HEK293 (cell line): ENCODE results near the gene ANO2.

ENCODE experiments used
- CTCF ChIA-PET: fragments of 350-600 bp; formaldehyde crosslinking; extraction: SDS; loops from one replicate; lab custom pipeline; 2021; ENCODE audit warnings: antibody characterized with exemption; lab: Yijun Ruan, JAX
- POLR2A ChIA-PET: fragments of 300-600 bp; formaldehyde crosslinking; extraction: SDS; loops from one replicate; lab custom pipeline; 2020; ENCODE audit warnings: antibody characterized with exemption, inconsistent platforms; lab: Yijun Ruan, JAX
- H3K27ac ChIP-seq: fragments of 200-500 bp; sonication (Bioruptor generic); 2 replicates; pipeline ENCODE4 v1.5.1; 2014; ENCODE audit warnings: low read depth, low read length, control low read depth, inconsistent platforms; ENCODE audit errors: extremely low read depth
- H3K36me3 ChIP-seq, 2 experiments: fragments of 200-500 bp in 1 of 2; sonication (Bioruptor generic) in 1 of 2; 1 replicate in 1 of 2; 2 replicates in 1 of 2; pipeline ENCODE4 v1.5.1; 2014 to 2017; ENCODE audit warnings: inconsistent platforms in 2 of 2, low read length in 2 of 2; ENCODE audit not compliant: control insufficient read depth in 2 of 2, insufficient read depth in 1 of 2
- H3K4me1 ChIP-seq: fragments of 200-500 bp; sonication (Bioruptor generic); 2 replicates; pipeline ENCODE4 v1.5.1; 2014; ENCODE audit warnings: mild to moderate bottlenecking, low read length, inconsistent platforms; ENCODE audit not compliant: control insufficient read depth, insufficient read depth
- H3K4me3 ChIP-seq: 2 replicates; pipeline ENCODE4 v1.5.1; 2011; ENCODE audit warnings: low read depth, mild to moderate bottlenecking, control low read depth, low read length, moderate library complexity
- H3K9me3 ChIP-seq: fragments of 200-500 bp; sonication (Bioruptor generic); 2 replicates; pipeline ENCODE4 v1.5.1; 2014; ENCODE audit warnings: low read depth, low read length, inconsistent platforms; ENCODE audit not compliant: control insufficient read depth, insufficient read depth
- BCL11B ChIP-seq: fragments of 450-650 bp; formaldehyde crosslinking; IDR thresholded peaks from 2 replicates; pipeline ENCODE4 v1.5.1; 2016; ENCODE audit warnings: low read depth, missing biosample characterization, missing genetic modification characterization
- CTCF ChIP-seq: fragments of 450-650 bp; formaldehyde crosslinking; IDR thresholded peaks from 2 replicates; pipeline ENCODE4 v1.5.1; 2016; ENCODE audit warnings: missing biosample characterization, missing genetic modification characterization
- TSHZ1 ChIP-seq: fragments of 450-650 bp; formaldehyde crosslinking; IDR thresholded peaks from 2 replicates; pipeline ENCODE4 v1.5.1; 2016; ENCODE audit warnings: missing biosample characterization, missing genetic modification characterization, borderline replicate concordance
- ZBTB48 ChIP-seq: fragments of 450-650 bp; formaldehyde crosslinking; IDR thresholded peaks from 2 replicates; pipeline ENCODE4 v1.5.1; 2016; ENCODE audit warnings: missing biosample characterization, missing genetic modification characterization
- ZBTB8A ChIP-seq: fragments of 450-650 bp; formaldehyde crosslinking; IDR thresholded peaks from 2 replicates; pipeline ENCODE4 v1.5.1; 2016; ENCODE audit warnings: missing biosample characterization, missing genetic modification characterization
- ZEB2 ChIP-seq: fragments of 450-650 bp; formaldehyde crosslinking; IDR thresholded peaks from 2 replicates; pipeline ENCODE4 v1.5.1; 2016; ENCODE audit warnings: missing biosample characterization, missing genetic modification characterization
- ZFHX2 ChIP-seq: fragments of 450-650 bp; formaldehyde crosslinking; conservative IDR thresholded peaks from 2 replicates; pipeline ENCODE4 v1.5.1; 2016; ENCODE audit warnings: missing biosample characterization, missing genetic modification characterization
- ZFP37 ChIP-seq: fragments of 450-650 bp; formaldehyde crosslinking; IDR thresholded peaks from 2 replicates; pipeline ENCODE4 v1.5.1; 2016; ENCODE audit warnings: missing biosample characterization, missing genetic modification characterization
- ZNF10 ChIP-seq: fragments of 450-650 bp; formaldehyde crosslinking; IDR thresholded peaks from 2 replicates; pipeline ENCODE4 v1.5.1; 2017; ENCODE audit warnings: missing biosample characterization, missing genetic modification characterization
- ZNF112 ChIP-seq: fragments of 450-650 bp; formaldehyde crosslinking; IDR thresholded peaks from 2 replicates; pipeline ENCODE4 v1.5.0; 2017; ENCODE audit warnings: missing biosample characterization, missing genetic modification characterization
- ZNF114 ChIP-seq: fragments of 450-650 bp; formaldehyde crosslinking; IDR thresholded peaks from 2 replicates; pipeline ENCODE4 v1.5.0; 2017; ENCODE audit warnings: missing biosample characterization, missing genetic modification characterization
- ZNF175 ChIP-seq: fragments of 450-650 bp; formaldehyde crosslinking; IDR thresholded peaks from 2 replicates; pipeline ENCODE4 v1.5.1; 2016; ENCODE audit warnings: missing biosample characterization, missing genetic modification characterization
- ZNF311 ChIP-seq: fragments of 450-650 bp; formaldehyde crosslinking; IDR thresholded peaks from 2 replicates; pipeline ENCODE4 v1.5.1; 2017; ENCODE audit warnings: missing biosample characterization, missing genetic modification characterization, borderline replicate concordance
- ZNF341 ChIP-seq: fragments of 450-650 bp; formaldehyde crosslinking; IDR thresholded peaks from 2 replicates; pipeline ENCODE4; 2016; ENCODE audit warnings: low read depth, missing biosample characterization, missing genetic modification characterization
- ZNF544 ChIP-seq: fragments of 450-650 bp; formaldehyde crosslinking; IDR thresholded peaks from 2 replicates; pipeline ENCODE4 v1.5.0; 2017; ENCODE audit warnings: missing biosample characterization, missing genetic modification characterization
- ZNF658 ChIP-seq: fragments of 450-650 bp; formaldehyde crosslinking; IDR thresholded peaks from 2 replicates; pipeline ENCODE4; 2016; ENCODE audit warnings: missing biosample characterization, missing genetic modification characterization
- ZNF776 ChIP-seq: fragments of 450-650 bp; formaldehyde crosslinking; IDR thresholded peaks from 2 replicates; pipeline ENCODE4 v1.5.0; 2017; ENCODE audit warnings: missing biosample characterization, missing genetic modification characterization, borderline replicate concordance
- ZNF785 ChIP-seq: fragments of 450-650 bp; formaldehyde crosslinking; IDR thresholded peaks from 2 replicates; pipeline ENCODE4 v1.5.1; 2016; ENCODE audit warnings: missing biosample characterization, missing genetic modification characterization
- ZNF837 ChIP-seq: fragments of 450-650 bp; formaldehyde crosslinking; IDR thresholded peaks from 2 replicates; pipeline ENCODE4 v1.5.1; 2016; ENCODE audit warnings: missing biosample characterization, missing genetic modification characterization
- ZXDB ChIP-seq: fragments of 450-650 bp; formaldehyde crosslinking; IDR thresholded peaks from 2 replicates; pipeline ENCODE4 v1.5.1; 2016; ENCODE audit warnings: missing biosample characterization, missing genetic modification characterization
- TF ChIP-seq, protein P1 (sequence below): fragments of 450-650 bp; formaldehyde crosslinking; IDR thresholded peaks from 2 replicates; pipeline ENCODE4 v1.5.1; 2017; ENCODE audit warnings: missing biosample characterization, mild to moderate bottlenecking, missing genetic modification characterization, moderate library complexity
- TF ChIP-seq, protein P2 (sequence below): fragments of 450-650 bp; formaldehyde crosslinking; IDR thresholded peaks from 2 replicates; pipeline ENCODE4 v1.5.1; 2016; ENCODE audit warnings: missing biosample characterization, missing genetic modification characterization

ANO2 gene

DNA sequence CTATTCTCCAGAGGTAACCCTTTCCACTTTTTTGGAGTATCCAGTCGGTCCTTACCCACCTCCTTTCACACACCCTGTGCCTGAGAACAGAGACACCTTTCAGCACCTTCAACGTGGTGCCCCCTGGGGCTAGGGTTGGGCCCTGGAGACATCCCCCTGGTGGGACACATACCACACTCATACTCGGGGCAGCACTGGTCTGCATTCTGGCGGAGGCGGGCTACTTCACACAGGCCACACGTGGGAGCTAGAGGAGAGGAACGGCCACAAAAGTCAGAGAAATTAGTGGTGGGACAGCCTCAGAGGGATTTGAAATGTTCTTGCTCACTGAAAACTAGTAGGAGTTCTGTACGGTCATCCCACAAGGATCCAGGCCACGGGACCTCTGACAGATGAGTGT is 39.8 kb upstream of the ANO2 start (continued):
- TF ChIP-seq ZNF112 (tag by site-specific recombination), result no peak
- no peak for TF ChIP-seq ZBTB48
- TF ChIP-seq ZEB2 (tag by site-specific recombination), result no peak
- TF ChIP-seq ZNF837, result no peak
- TF ChIP-seq ZFP37 (tag by site-specific recombination), result no peak
- no peak for TF ChIP-seq ZFHX2
- no peak for TF ChIP-seq CTCF
- no peak for TF ChIP-seq ZNF311 (tag by site-specific recombination)
- no peak for TF ChIP-seq ZNF175
- TF ChIP-seq ZNF785, result no peak
- TF ChIP-seq ZBTB8A (tag by site-specific recombination), result no peak
- TF ChIP-seq ZNF10 (tag by site-specific recombination), result no peak

DNA sequence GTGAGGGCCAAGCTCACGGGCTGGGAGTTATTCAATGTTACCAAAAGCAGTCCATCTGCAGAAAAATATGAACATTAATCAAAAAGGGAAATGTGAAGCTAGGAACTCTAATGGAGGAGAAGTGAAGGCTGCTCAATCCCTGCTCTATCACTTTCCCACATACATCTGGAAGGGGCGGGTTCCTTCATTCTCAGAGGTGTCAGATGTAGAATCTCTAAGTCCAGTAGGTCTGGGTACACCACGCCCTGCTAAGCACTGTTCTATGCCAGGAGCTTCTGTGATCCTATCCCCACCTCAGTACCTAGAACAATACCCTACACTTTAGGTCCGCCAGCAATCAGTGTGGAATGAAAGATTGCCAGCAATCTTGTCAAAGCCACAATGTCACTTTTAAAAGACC is 37.0 kb upstream of the ANO2 start:
- ChIA-PET POLR2A (no interaction called here), CTCF (interaction anchor here (0.5 to 7.1 kb wide), 6 partner anchors 8 to 124 kb away, joined by 3 to 56 read pairs (median 4); no protein-coding TSS in a partner anchor)
- Histone ChIP-seq H3K4me1 (no peaks in the 10 kb centered on the region), H3K27ac (no peak overlapping the region), H3K9me3 (no peaks in the 10 kb centered on the region), H3K36me3 (no peaks in the 10 kb centered on the region), H3K4me3 (no peak overlapping the region)
- TF ChIP-seq ZNF776 (no peak), ZXDB (tag by site-specific recombination) (no peak), TSHZ1 (tag by site-specific recombination) (no peak), ZNF544 (tag by site-specific recombination) (no peak), ZNF114 (tag by site-specific recombination) (no peak), BCL11B (tag by site-specific recombination) (no peak)
- TF ChIP-seq, protein P1, sequence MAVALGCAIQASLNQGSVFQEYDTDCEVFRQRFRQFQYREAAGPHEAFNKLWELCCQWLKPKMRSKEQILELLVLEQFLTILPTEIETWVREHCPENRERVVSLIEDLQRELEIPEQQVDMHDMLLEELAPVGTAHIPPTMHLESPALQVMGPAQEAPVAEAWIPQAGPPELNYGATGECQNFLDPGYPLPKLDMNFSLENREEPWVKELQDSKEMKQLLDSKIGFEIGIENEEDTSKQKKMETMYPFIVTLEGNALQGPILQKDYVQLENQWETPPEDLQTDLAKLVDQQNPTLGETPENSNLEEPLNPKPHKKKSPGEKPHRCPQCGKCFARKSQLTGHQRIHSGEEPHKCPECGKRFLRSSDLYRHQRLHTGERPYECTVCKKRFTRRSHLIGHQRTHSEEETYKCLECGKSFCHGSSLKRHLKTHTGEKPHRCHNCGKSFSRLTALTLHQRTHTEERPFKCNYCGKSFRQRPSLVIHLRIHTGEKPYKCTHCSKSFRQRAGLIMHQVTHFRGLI (tag by site-specific recombination), result no peak

DNA sequence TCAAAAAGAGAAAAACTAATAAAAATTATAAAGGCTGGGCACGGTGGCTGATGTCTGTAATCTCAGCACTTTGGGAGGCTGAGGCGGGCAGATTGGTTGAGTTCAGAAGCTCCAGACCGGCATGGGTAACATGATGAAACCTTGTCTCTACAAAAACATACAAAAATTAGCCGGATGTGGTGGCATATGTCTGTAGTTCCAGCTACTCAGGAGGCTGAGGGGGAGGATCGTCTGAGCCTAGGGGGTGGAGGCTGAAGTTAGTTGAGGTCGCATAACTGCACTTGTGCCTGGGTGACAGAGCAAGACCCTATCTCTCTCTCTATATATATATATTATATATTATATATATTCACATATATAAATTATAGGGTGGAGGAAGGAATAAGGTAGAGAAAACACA is 32.5 kb upstream of the ANO2 start:
- H3K27ac ChIP-seq, result no peak overlapping the region
- ChIA-PET CTCF (interaction anchor here (1.5 to 7.1 kb wide), 2 partner anchors 11 to 12 kb away, joined by 5 to 56 read pairs; no protein-coding TSS in a partner anchor), POLR2A (no interaction called here)
- no peak overlapping the region for H3K4me3 ChIP-seq
- no peaks in the 10 kb centered on the region for H3K9me3 ChIP-seq
- no peaks in the 10 kb centered on the region for H3K36me3 ChIP-seq
- H3K4me1 ChIP-seq, result no peaks in the 10 kb centered on the region
- TF ChIP-seq TSHZ1 (tag by site-specific recombination) (no peak), ZNF341 (tag by site-specific recombination) (no peak), ZNF658 (tag by site-specific recombination) (no peak)
- TF ChIP-seq, protein P2, sequence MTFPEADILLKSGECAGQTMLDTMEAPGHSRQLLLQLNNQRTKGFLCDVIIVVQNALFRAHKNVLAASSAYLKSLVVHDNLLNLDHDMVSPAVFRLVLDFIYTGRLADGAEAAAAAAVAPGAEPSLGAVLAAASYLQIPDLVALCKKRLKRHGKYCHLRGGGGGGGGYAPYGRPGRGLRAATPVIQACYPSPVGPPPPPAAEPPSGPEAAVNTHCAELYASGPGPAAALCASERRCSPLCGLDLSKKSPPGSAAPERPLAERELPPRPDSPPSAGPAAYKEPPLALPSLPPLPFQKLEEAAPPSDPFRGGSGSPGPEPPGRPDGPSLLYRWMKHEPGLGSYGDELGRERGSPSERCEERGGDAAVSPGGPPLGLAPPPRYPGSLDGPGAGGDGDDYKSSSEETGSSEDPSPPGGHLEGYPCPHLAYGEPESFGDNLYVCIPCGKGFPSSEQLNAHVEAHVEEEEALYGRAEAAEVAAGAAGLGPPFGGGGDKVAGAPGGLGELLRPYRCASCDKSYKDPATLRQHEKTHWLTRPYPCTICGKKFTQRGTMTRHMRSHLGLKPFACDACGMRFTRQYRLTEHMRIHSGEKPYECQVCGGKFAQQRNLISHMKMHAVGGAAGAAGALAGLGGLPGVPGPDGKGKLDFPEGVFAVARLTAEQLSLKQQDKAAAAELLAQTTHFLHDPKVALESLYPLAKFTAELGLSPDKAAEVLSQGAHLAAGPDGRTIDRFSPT (tag by site-specific recombination), result no peak
